Trophoblast cell (in vitro differentiated cells and primary cell): ENCODE measurements around the gene LMTK2.
A peak's percentile ranks its signal among the peaks of the same experiment; 100 is the strongest.

Experiments used
- DNase-seq, 2 donors: peaks; one replicate each; pipeline ENCODE4 v3.0.0-alpha.2; 2016
- H2AFZ ChIP-seq: 2 replicates; pipeline ENCODE4 v1.6.1; 2013; ENCODE audit warnings: low read length, moderate library complexity, mild to moderate bottlenecking; ENCODE audit not compliant: insufficient read depth, poor library complexity
- H2AK5ac ChIP-seq: 2 replicates; pipeline ENCODE4 v1.6.1; 2013; ENCODE audit warnings: mild to moderate bottlenecking, low read length
- H2BK120ac ChIP-seq: 2 replicates; pipeline ENCODE4 v1.6.1; 2013; ENCODE audit warnings: low read length, mild to moderate bottlenecking, moderate library complexity; ENCODE audit not compliant: insufficient read depth, poor library complexity
- H2BK12ac ChIP-seq: 2 replicates; pipeline ENCODE4 v1.6.1; 2013; ENCODE audit warnings: mild to moderate bottlenecking, low read length, moderate library complexity
- H2BK5ac ChIP-seq: 2 replicates; pipeline ENCODE4 v1.6.1; 2013; ENCODE audit warnings: low read length, low read depth, moderate library complexity, mild to moderate bottlenecking; ENCODE audit not compliant: poor library complexity
- H3K14ac ChIP-seq: 2 replicates; pipeline ENCODE4 v1.6.1; 2013; ENCODE audit warnings: mild to moderate bottlenecking, low read length
- H3K18ac ChIP-seq: 2 replicates; pipeline ENCODE4 v1.6.1; 2013; ENCODE audit warnings: mild to moderate bottlenecking, low read length
- H3K23ac ChIP-seq: 2 replicates; pipeline ENCODE4 v1.6.1; 2013; ENCODE audit warnings: low read length
- H3K27ac ChIP-seq: 2 replicates; pipeline ENCODE4 v1.5.1; 2013; ENCODE audit warnings: low read depth, mild to moderate bottlenecking, inconsistent platforms, low read length, moderate library complexity
- H3K27me3 ChIP-seq: 2 replicates; pipeline ENCODE4 v1.6.1; 2013; ENCODE audit warnings: inconsistent platforms, mild to moderate bottlenecking, low read length, moderate library complexity; ENCODE audit not compliant: insufficient read depth
- H3K36me3 ChIP-seq, 2 experiments: 1 replicate in 1 of 2; 2 replicates in 1 of 2; pipeline ENCODE4 v1.6.1; 2013; ENCODE audit warnings: low read length in 2 of 2, mild to moderate bottlenecking in 2 of 2, moderate library complexity in 1 of 2; ENCODE audit not compliant: insufficient read depth in 2 of 2, control insufficient read depth in 1 of 2
- H3K4ac ChIP-seq: 2 replicates; pipeline ENCODE4 v1.6.1; 2013; ENCODE audit warnings: low read depth, mild to moderate bottlenecking, low read length, moderate library complexity
- H3K4me1 ChIP-seq, 2 experiments: 1 replicate in 1 of 2; 2 replicates in 1 of 2; pipeline ENCODE4 v1.6.1; 2013; ENCODE audit warnings: low read length in 2 of 2, mild to moderate bottlenecking in 2 of 2, moderate library complexity in 1 of 2; ENCODE audit not compliant: insufficient read depth in 2 of 2, control insufficient read depth in 1 of 2
- H3K4me2 ChIP-seq: 2 replicates; pipeline ENCODE4 v1.6.1; 2013; ENCODE audit warnings: inconsistent platforms, mild to moderate bottlenecking, low read length, moderate library complexity
- H3K4me3 ChIP-seq: 2 replicates; pipeline ENCODE4 v1.5.1; 2013; ENCODE audit warnings: mild to moderate bottlenecking, low read depth, low read length, inconsistent platforms
- H3K79me1 ChIP-seq: one replicate; pipeline ENCODE4 v1.6.1; 2013; ENCODE audit warnings: low read length
- H3K79me2 ChIP-seq: 2 replicates; pipeline ENCODE4 v1.6.1; 2013; ENCODE audit warnings: low read length, mild to moderate bottlenecking; ENCODE audit not compliant: control insufficient read depth, insufficient read depth, poor library complexity
- H3K9ac ChIP-seq: 2 replicates; pipeline ENCODE4 v1.6.1; 2013; ENCODE audit warnings: mild to moderate bottlenecking, low read length
- H3K9me3 ChIP-seq: 2 replicates; pipeline ENCODE4 v1.6.1; 2013; ENCODE audit warnings: low read depth, mild to moderate bottlenecking, control low read depth, inconsistent platforms, low read length; ENCODE audit not compliant: insufficient read depth
- H4K12ac ChIP-seq: 2 replicates; pipeline ENCODE4 v1.6.1; 2013; ENCODE audit warnings: low read depth, mild to moderate bottlenecking, low read length, moderate library complexity
- H4K8ac ChIP-seq: 2 replicates; pipeline ENCODE4 v1.6.1; 2013; ENCODE audit warnings: low read depth, mild to moderate bottlenecking, low read length, moderate library complexity
- H4K91ac ChIP-seq: one replicate; pipeline ENCODE4 v1.6.1; 2013; ENCODE audit warnings: low read depth, mild to moderate bottlenecking, low read length, moderate library complexity
- WGBS: extraction: QIAGEN DNeasy Blood & Tissue Kit; methylation state at CpG from one replicate; pipeline ENCODE4 v1.1.7; 2013; ENCODE audit warnings: missing lambda C conversion rate; ENCODE audit not compliant: insufficient read length, insufficient coverage; ENCODE audit errors: extremely low coverage; 5-methylcytosine and 5-hydroxymethylcytosine counted together

Gene LMTK2

GRCh38 chr7:98163704-98164494 lies 57.2 kb downstream of the LMTK2 start:
- Histone ChIP-seq H3K18ac (no peak overlapping the region), H3K14ac (no peak overlapping the region), H3K27me3 (no peaks in the 10 kb centered on the region), H4K91ac (no peak overlapping the region), H3K36me3 (no peaks in the 10 kb centered on the region), H2BK5ac (no peak overlapping the region), H3K9ac (no peak overlapping the region), H3K4me2 (no peak overlapping the region), H3K23ac (no peak overlapping the region), H3K4me1 (peaks cover 2% of the 10 kb centered on the region in 2 experiments), H3K79me2 (no peaks in the 10 kb centered on the region), H2BK120ac (no peak overlapping the region), H3K9me3 (no peaks in the 10 kb centered on the region), H4K8ac (no peak overlapping the region), H2AFZ (no peak overlapping the region), H2BK12ac (no peak overlapping the region), H3K27ac (no peak overlapping the region), H2AK5ac (no peak overlapping the region), H4K12ac (no peak overlapping the region), H3K4me3 (no peak overlapping the region), H3K79me1 (no peaks in the 10 kb centered on the region), H3K4ac (no peak overlapping the region)
- DNase-seq = peak; percentile 34 to 63
- WGBS = no CpG with 5 or more reads among the region's 16 CpGs

- Histone ChIP-seq H3K4ac (no peak overlapping the region), H3K27ac (no peak overlapping the region), H4K8ac (no peak overlapping the region), H2BK5ac (no peak overlapping the region), H3K9me3 (no peaks in the 10 kb centered on the region), H3K27me3 (no peaks in the 10 kb centered on the region), H2BK120ac (no peak overlapping the region), H2BK12ac (no peak overlapping the region), H3K14ac (no peak overlapping the region), H2AFZ (no peak overlapping the region), H3K9ac (no peak overlapping the region), H3K4me3 (no peak overlapping the region), H3K79me1 (no peaks in the 10 kb centered on the region), H2AK5ac (no peak overlapping the region), H3K36me3 (no peaks in the 10 kb centered on the region), H3K4me2 (no peak overlapping the region), H4K12ac (no peak overlapping the region), H3K18ac (no peak overlapping the region), H3K79me2 (no peaks in the 10 kb centered on the region), H4K91ac (no peak overlapping the region), H3K23ac (no peak overlapping the region), H3K4me1 (peaks cover 2% of the 10 kb centered on the region in 2 experiments)
- peak; percentile 56 to 72 for DNase-seq
- no CpG with 5 or more reads among the region's 18 CpGs for WGBS
Measured at GRCh38 chr7:98165827-98166667, 59.4 kb downstream of the LMTK2 start.

- H3K9me3 ChIP-seq = no peaks in the 10 kb centered on the region
- no peak overlapping the region for H3K27ac ChIP-seq
- H4K8ac ChIP-seq = no peak overlapping the region
- no peak overlapping the region for H2BK5ac ChIP-seq
- no CpG with 5 or more reads among the region's 2 CpGs for WGBS
- no peak overlapping the region for H2BK12ac ChIP-seq
- no peak overlapping the region for H3K23ac ChIP-seq
- no peak overlapping the region for H3K14ac ChIP-seq
- H3K4me3 ChIP-seq = no peak overlapping the region
- peaks cover 2% of the 10 kb centered on the region in 2 experiments for H3K4me1 ChIP-seq
- peak; percentile 22 to 64 for DNase-seq
- peaks cover 0 to 3% of the 10 kb centered on the region in 2 experiments for H3K36me3 ChIP-seq
- no peak overlapping the region for H4K91ac ChIP-seq
- no peak overlapping the region for H3K18ac ChIP-seq
- H3K79me1 ChIP-seq = no peaks in the 10 kb centered on the region
- no peaks in the 10 kb centered on the region for H3K79me2 ChIP-seq
- no peak overlapping the region for H2AFZ ChIP-seq
- H3K27me3 ChIP-seq = no peaks in the 10 kb centered on the region
- no peak overlapping the region for H3K9ac ChIP-seq
- H4K12ac ChIP-seq = no peak overlapping the region
- H3K4me2 ChIP-seq = no peak overlapping the region
- H3K4ac ChIP-seq = no peak overlapping the region
- H2AK5ac ChIP-seq = no peak overlapping the region
- H2BK120ac ChIP-seq = no peak overlapping the region
Measured at GRCh38 chr7:98166668-98166970, 60.0 kb downstream of the LMTK2 start.

GRCh38 chr7:98167653-98168052 lies 61.0 kb downstream of the LMTK2 start:
- peaks cover 2% of the 10 kb centered on the region in 2 experiments for H3K4me1 ChIP-seq
- peaks cover 0 to 7% of the 10 kb centered on the region in 2 experiments for H3K36me3 ChIP-seq
- H3K14ac ChIP-seq = no peak overlapping the region
- no peak overlapping the region for H3K9ac ChIP-seq
- no peak overlapping the region for H3K4ac ChIP-seq
- no peak overlapping the region for H2AK5ac ChIP-seq
- no peak overlapping the region for H3K23ac ChIP-seq
- WGBS = no CpG with 5 or more reads among the region's 15 CpGs
- H2BK12ac ChIP-seq = no peak overlapping the region
- no peaks in the 10 kb centered on the region for H3K79me1 ChIP-seq
- H2AFZ ChIP-seq = no peak overlapping the region
- no peak overlapping the region for H4K8ac ChIP-seq
- H3K4me3 ChIP-seq = no peak overlapping the region
- no peaks in the 10 kb centered on the region for H3K9me3 ChIP-seq
- no peak overlapping the region for H2BK120ac ChIP-seq
- no peak overlapping the region for H2BK5ac ChIP-seq
- no peak for DNase-seq
- no peak overlapping the region for H4K91ac ChIP-seq
- H3K27ac ChIP-seq = no peak overlapping the region
- no peak overlapping the region for H3K4me2 ChIP-seq
- no peak overlapping the region for H4K12ac ChIP-seq
- no peaks in the 10 kb centered on the region for H3K79me2 ChIP-seq
- no peak overlapping the region for H3K18ac ChIP-seq
- H3K27me3 ChIP-seq = no peaks in the 10 kb centered on the region
